GM11168 (cell line): Measurements from ENCODE around the gene SLC22A13.
"Not testable (repeated sequence)": the region's sequence is repeated elsewhere in the genome, so short reads cannot be mapped to it uniquely, and the experiment has no call there.

Experiments used
- in situ Hi-C: fragments of 300-500 bp; cut with MboI; formaldehyde crosslinking; loops from one replicate; pipeline ENCODE4 v1.12.0; 2022; ENCODE audit warnings: low sequenced_read_pairs; ENCODE audit not compliant: unreplicated experiment

SLC22A13 gene

GRCh38 chr3:38297537-38297936, 31.9 kb downstream of the SLC22A13 start:
- in situ Hi-C loops = no loop called here

- in situ Hi-C loops = no loop called here
Observed at GRCh38 chr3:38297947-38298711, 32.5 kb downstream of the SLC22A13 start.

- in situ Hi-C loops = no loop called here
Observed at GRCh38 chr3:38306941-38307340, 41.3 kb downstream of the SLC22A13 start.

GRCh38 chr3:38307599-38307998, 42.0 kb downstream of the SLC22A13 start:
- in situ Hi-C loops = no loop called here

GRCh38 chr3:38308456-38308855, 42.8 kb downstream of the SLC22A13 start:
- in situ Hi-C loops = no loop called here

GRCh38 chr3:38311476-38311875, 45.9 kb downstream of the SLC22A13 start:
- in situ Hi-C loops = no loop called here

- in situ Hi-C loops = no loop called here
Observed at GRCh38 chr3:38311941-38312340, 46.3 kb downstream of the SLC22A13 start.

GRCh38 chr3:38312356-38312755, 46.7 kb downstream of the SLC22A13 start:
- in situ Hi-C loops = no loop called here

GRCh38 chr3:38313263-38313662, 47.7 kb downstream of the SLC22A13 start:
- in situ Hi-C loops = no loop called here

GRCh38 chr3:38313695-38314094, 48.1 kb downstream of the SLC22A13 start:
- in situ Hi-C loops = no loop called here

GRCh38 chr3:38314112-38314763, 48.6 kb downstream of the SLC22A13 start:
- in situ Hi-C loops = no loop called here

GRCh38 chr3:38314764-38315487, 49.3 kb downstream of the SLC22A13 start:
- in situ Hi-C loops = no loop called here

GRCh38 chr3:38315488-38316230, 50.0 kb downstream of the SLC22A13 start:
- in situ Hi-C loops = no loop called here

GRCh38 chr3:38316356-38317191, 51.0 kb downstream of the SLC22A13 start:
- in situ Hi-C loops = no loop called here

- in situ Hi-C loops = no loop called here
Observed at GRCh38 chr3:38317192-38317759, 51.7 kb downstream of the SLC22A13 start.

GRCh38 chr3:38318766-38319671, 53.4 kb downstream of the SLC22A13 start:
- in situ Hi-C loops = no loop called here

- in situ Hi-C loops = not testable (repeated sequence)
Observed at GRCh38 chr3:38320638-38321037, 55.0 kb downstream of the SLC22A13 start.

- in situ Hi-C loops = no loop called here
Observed at GRCh38 chr3:38323060-38323459, 57.4 kb downstream of the SLC22A13 start.
